ENCODE measurements around the gene TMPRSS2. TPM values are rescaled to one million over a fixed set of nuclear protein-coding genes. Genes with fewer than 3 reads are reported as not detected.

Gene TMPRSS2
- total RNA-seq, 1 experiment from 2014 or later: 1.1 TPM

DNA sequence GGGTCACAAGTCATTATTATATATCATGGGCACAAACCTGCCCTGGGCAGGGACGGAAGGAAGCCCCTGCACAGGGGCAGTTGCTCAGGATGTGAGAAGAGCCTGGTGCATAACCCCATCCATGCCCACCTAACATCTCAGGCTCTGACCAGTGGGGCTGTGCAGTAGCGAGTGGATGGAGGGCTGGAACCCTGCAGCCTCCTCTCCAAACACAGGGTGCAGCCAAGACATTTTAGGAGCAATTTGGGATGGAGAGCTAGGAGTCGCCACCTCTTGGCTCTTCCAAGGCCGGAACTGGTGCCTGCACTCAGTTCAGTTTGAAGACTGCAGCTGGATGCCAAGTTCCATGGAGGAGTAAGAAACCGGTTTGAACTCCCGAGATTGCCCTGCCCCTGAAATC lies 79.1 kb downstream of the TMPRSS2 start (continued):
- TF ChIP-seq REST (IDR thresholded peaks at IDR 0.05; ENCODE audit: low read depth): no peak
- TF ChIP-seq, protein P1, sequence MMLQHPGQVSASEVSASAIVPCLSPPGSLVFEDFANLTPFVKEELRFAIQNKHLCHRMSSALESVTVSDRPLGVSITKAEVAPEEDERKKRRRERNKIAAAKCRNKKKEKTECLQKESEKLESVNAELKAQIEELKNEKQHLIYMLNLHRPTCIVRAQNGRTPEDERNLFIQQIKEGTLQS (IDR thresholded peaks at IDR 0.05): no peak
- TF ChIP-seq EZH2phosphoT487 (IDR thresholded peaks at IDR 0.05; ENCODE audit: borderline replicate concordance): no peak
- no peak for TF ChIP-seq JUND (IDR thresholded peaks at IDR 0.05)
- TF ChIP-seq CEBPB (IDR thresholded peaks at IDR 0.05; ENCODE audit: low read depth): no peak
- TF ChIP-seq, protein P2, sequence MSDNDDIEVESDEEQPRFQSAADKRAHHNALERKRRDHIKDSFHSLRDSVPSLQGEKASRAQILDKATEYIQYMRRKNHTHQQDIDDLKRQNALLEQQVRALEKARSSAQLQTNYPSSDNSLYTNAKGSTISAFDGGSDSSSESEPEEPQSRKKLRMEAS (IDR thresholded peaks at IDR 0.05): no peak
- no peak for TF ChIP-seq SIN3A (IDR thresholded peaks at IDR 0.05; ENCODE audit: low read depth)
- no peak for TF ChIP-seq ZNF274 (IDR thresholded peaks at IDR 0.05; ENCODE audit: low read depth, low read length)
- TF ChIP-seq EGR1 (IDR thresholded peaks at IDR 0.05; ENCODE audit: low read depth): no peak

GRCh38 chr21:41428311-41428710 lies 79.6 kb downstream of the TMPRSS2 start:
- DNase-seq (ENCODE audit: low read depth, low spot score) (no peak), ATAC-seq (no peak)
- ChIA-PET RAD21 (ENCODE audit: low non-redundant PET in 1 of 2, low total read pairs in 2 of 2, uncharacterized antibody in 2 of 2, unreplicated experiment in 2 of 2) (no interaction called here), POLR2A (no interaction called here), CTCF (no interaction called here)
- BruUV-seq (replicated peaks): no TSS peak
- Histone ChIP-seq H3K79me2 (ENCODE audit: insufficient read depth, low read length) (no peaks in the 10 kb centered on the region), H3K27me3 (ENCODE audit: insufficient read depth, low read length) (peaks cover 4% of the 10 kb centered on the region; the same call in 1 of the 2 replicates), H3K27ac (ENCODE audit: low read depth, low read length) (no peak overlapping the region), H3K9me3 (ENCODE audit: control insufficient read depth in 1 of 2, insufficient read depth in 1 of 2, low read depth in 1 of 2, low read length in 2 of 2) (no peaks in the 10 kb centered on the region), H3K9me2 (ENCODE audit: insufficient read depth) (no peaks in the 10 kb centered on the region), H3K4me3 (replicated peaks in 1 of 2; ENCODE audit: low read depth in 1 of 2, low read length in 2 of 2) (no peak overlapping the region), H3K4me1 (ENCODE audit: control insufficient read depth in 1 of 2, insufficient read depth in 2 of 2, low read length in 2 of 2) (no peaks in the 10 kb centered on the region), H3K36me3 (ENCODE audit: control insufficient read depth in 1 of 2, insufficient read depth in 2 of 2, low read length in 2 of 2) (no peaks in the 10 kb centered on the region), H3K4me2 (ENCODE audit: low read length) (no peak overlapping the region), H4K20me1 (ENCODE audit: insufficient read depth) (no peaks in the 10 kb centered on the region), H3K9ac (ENCODE audit: low read length) (no peak overlapping the region), H2AFZ (ENCODE audit: low read depth, low read length, poor library complexity, severe bottlenecking) (no peak overlapping the region)
- TF ChIP-seq EGR1 (IDR thresholded peaks at IDR 0.05; ENCODE audit: low read depth) (no peak), SRF (IDR thresholded peaks at IDR 0.05; ENCODE audit: low read depth) (no peak), CBX3 (IDR thresholded peaks at IDR 0.05; ENCODE audit: low read depth) (no peak), ZBTB33 (IDR thresholded peaks at IDR 0.05; ENCODE audit: extremely low read depth, insufficient replicate concordance, low read length) (no peak), ZNF274 (IDR thresholded peaks at IDR 0.05; ENCODE audit: low read depth, low read length) (no peak), ZFX (IDR thresholded peaks at IDR 0.05) (no peak), YY1 (IDR thresholded peaks at IDR 0.05; ENCODE audit: extremely low read depth, insufficient replicate concordance, low read depth, low read length) (no peak), ELF1 (IDR thresholded peaks at IDR 0.05; ENCODE audit: borderline replicate concordance, low read depth) (no peak), SIN3A (IDR thresholded peaks at IDR 0.05; ENCODE audit: low read depth) (no peak)
- TF ChIP-seq, protein P2 (IDR thresholded peaks at IDR 0.05): no peak
- TF ChIP-seq, protein P1 (IDR thresholded peaks at IDR 0.05): no peak
- intact Hi-C loops (cut with micrococcal nuclease): no loop called here

Data from HCT116 (cell line).